ENCODE results near the gene PAK5. TPM values are rescaled to one million over a fixed set of nuclear protein-coding genes. Genes with fewer than 3 reads are reported as not detected.

The PAK5 gene
- total and polyA plus RNA-seq, 9 of the 15 experiments (the other 6 are each of a cell fraction or from before 2014, with no cell fraction given) = not detected

DNA sequence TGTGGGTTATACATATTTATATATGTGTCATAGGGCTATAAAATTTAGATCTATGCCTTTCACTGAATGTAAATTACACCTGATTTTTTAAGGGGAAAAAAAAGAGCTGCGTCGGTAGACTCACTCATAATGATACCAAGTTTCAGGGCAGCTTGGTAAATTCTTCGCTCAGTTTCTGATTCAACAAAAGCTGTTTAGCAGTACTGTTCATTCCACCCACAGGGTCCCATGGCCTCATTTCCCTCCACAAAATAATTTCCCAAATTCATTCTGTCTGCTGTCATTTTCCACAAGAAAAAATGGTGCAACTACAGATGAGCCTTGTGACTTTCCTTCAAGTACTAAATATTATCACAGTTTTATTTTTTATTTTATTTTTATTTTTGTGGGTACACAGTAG is 63.7 kb downstream of the PAK5 start:
- Histone ChIP-seq H3K4me2 (ENCODE audit: insufficient read depth, low read length) (no peak overlapping the region), H3K27ac (ENCODE audit: extremely low read depth, low read depth, low read length) (no peak overlapping the region), H3K9me3 (replicated peaks; ENCODE audit: control insufficient read depth, insufficient read depth, low read depth, low read length) (no peaks in the 10 kb centered on the region), H3K9me1 (ENCODE audit: control insufficient read depth, insufficient read depth, low read length) (no peaks in the 10 kb centered on the region), H3K27me3 (ENCODE audit: control insufficient read depth in 2 of 2, insufficient read depth in 2 of 2, low read length in 2 of 2) (no peaks in the 10 kb centered on the region), H3K4me3 (no peak overlapping the region), H4K20me1 (replicated peaks; ENCODE audit: control insufficient read depth, insufficient read depth, low read length) (no peaks in the 10 kb centered on the region), H3K79me2 (ENCODE audit: control insufficient read depth, insufficient read depth, low read length) (no peaks in the 10 kb centered on the region), H3K4me1 (replicated peaks in 1 of 2; ENCODE audit: control insufficient read depth in 2 of 2, insufficient read depth in 2 of 2, low read length in 2 of 2) (no peaks in the 10 kb centered on the region), H2AFZ (ENCODE audit: low read depth, low read length) (no peak overlapping the region), H3K36me3 (ENCODE audit: control insufficient read depth, insufficient read depth, low read length) (no peaks in the 10 kb centered on the region), H3K9ac (ENCODE audit: insufficient read depth in 1 of 2, low read depth in 2 of 2, low read length in 2 of 2) (no peak overlapping the region)
- ChIA-PET POLR2A (no interaction called here), CTCF (ENCODE audit: low intra/inter-chr PET ratio) (no interaction called here)
- DNase-seq (ENCODE audit: extremely low read depth in 1 of 4, low spot score in 3 of 4) (no peak), ATAC-seq (no peak), FAIRE-seq (no peak)
- intact Hi-C loops (cut with micrococcal nuclease) (no loop called here), in situ Hi-C loops (cut with MboI) (no loop called here)
- no peak for TF ChIP-seq PTBP1 (IDR thresholded peaks at IDR 0.05; ENCODE audit: low read depth, low read length)
- TF ChIP-seq ZNF217 (CRISPR knock-in tag; IDR thresholded peaks at IDR 0.05) = no peak
- no peak for TF ChIP-seq FOXK2 (conservative IDR thresholded peaks at IDR 0.05 in 1 of 2, IDR thresholded peaks at IDR 0.05 in 1 of 2; ENCODE audit: low read depth in 2 of 2)
- TF ChIP-seq, protein P1, sequence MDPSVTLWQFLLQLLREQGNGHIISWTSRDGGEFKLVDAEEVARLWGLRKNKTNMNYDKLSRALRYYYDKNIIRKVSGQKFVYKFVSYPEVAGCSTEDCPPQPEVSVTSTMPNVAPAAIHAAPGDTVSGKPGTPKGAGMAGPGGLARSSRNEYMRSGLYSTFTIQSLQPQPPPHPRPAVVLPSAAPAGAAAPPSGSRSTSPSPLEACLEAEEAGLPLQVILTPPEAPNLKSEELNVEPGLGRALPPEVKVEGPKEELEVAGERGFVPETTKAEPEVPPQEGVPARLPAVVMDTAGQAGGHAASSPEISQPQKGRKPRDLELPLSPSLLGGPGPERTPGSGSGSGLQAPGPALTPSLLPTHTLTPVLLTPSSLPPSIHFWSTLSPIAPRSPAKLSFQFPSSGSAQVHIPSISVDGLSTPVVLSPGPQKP (CRISPR knock-in tag; IDR thresholded peaks at IDR 0.05) = no peak
- no peak for TF ChIP-seq HEY1 (CRISPR knock-in tag; IDR thresholded peaks at IDR 0.05; ENCODE audit: borderline replicate concordance)
- no peak for TF ChIP-seq SIN3A (IDR thresholded peaks at IDR 0.05; ENCODE audit: borderline replicate concordance in 2 of 2, control insufficient read depth in 1 of 2, low read depth in 2 of 2, low read length in 2 of 2)
- no peak for TF ChIP-seq ZNF695 (CRISPR knock-in tag; IDR thresholded peaks at IDR 0.05)
- no peak for TF ChIP-seq FOSL1 (tag; conservative IDR thresholded peaks at IDR 0.05)
- TF ChIP-seq ZBTB12 (CRISPR knock-in tag; IDR thresholded peaks at IDR 0.05) = no peak
- TF ChIP-seq JUND (IDR thresholded peaks at IDR 0.05; ENCODE audit: borderline replicate concordance, low read depth, low read length) = no peak
- no peak for TF ChIP-seq JUND (tag; IDR thresholded peaks at IDR 0.05; ENCODE audit: borderline replicate concordance, low read depth, low read length)
- TF ChIP-seq DNMT1 (IDR thresholded peaks at IDR 0.05) = no peak
- no peak for TF ChIP-seq SP2 (IDR thresholded peaks at IDR 0.05; ENCODE audit: extremely low read depth, low read depth, low read length, poor library complexity, severe bottlenecking)
- no peak for TF ChIP-seq HDAC3 (IDR thresholded peaks at IDR 0.05; ENCODE audit: borderline replicate concordance, partially characterized antibody)
- no peak for TF ChIP-seq SMAD1 (IDR thresholded peaks at IDR 0.05; ENCODE audit: low read depth, low read length, partially characterized antibody)
- no peak for TF ChIP-seq TFAM (CRISPR knock-in tag; conservative IDR thresholded peaks at IDR 0.05)
- TF ChIP-seq ETV6 (IDR thresholded peaks at IDR 0.05; ENCODE audit: borderline replicate concordance in 1 of 2, low read depth in 2 of 2, low read length in 1 of 2) = no peak
- no peak for TF ChIP-seq ETV6 (CRISPR knock-in tag; IDR thresholded peaks at IDR 0.05; ENCODE audit: borderline replicate concordance)
- no TSS peak for BruUV-seq (replicated peaks)
- 8% methylated on average over 3 of the region's 3 CpGs for WGBS (ENCODE audit: insufficient coverage, low coverage, missing lambda C conversion rate)
